Measurements from ENCODE around the gene EIF1AX.
"Not testable (repeated sequence)": the region's sequence is repeated elsewhere in the genome, so short reads cannot be mapped to it uniquely, and the experiment has no call there.

The EIF1AX gene

GRCh38 chrX:20171887-20172286, 30.2 kb upstream of the EIF1AX start:
- Histone ChIP-seq H3K27ac (ENCODE audit: insufficient read depth in 1 of 2, low read depth in 1 of 2, low read length in 2 of 2, poor library complexity in 1 of 2, severe bottlenecking in 2 of 2) (no peak overlapping the region), H3K9me3 (ENCODE audit: control extremely low read depth in 1 of 5, control insufficient read depth in 4 of 5, insufficient read depth in 2 of 5, low read depth in 1 of 5, low read length in 4 of 5) (no peaks in the 10 kb centered on the region), H3K4me1 (ENCODE audit: control extremely low read depth in 1 of 4, control insufficient read depth in 4 of 4, insufficient read depth in 4 of 4, low read length in 3 of 4) (no peaks in the 10 kb centered on the region), H3K27me3 (replicated peaks in 2 of 5; ENCODE audit: control insufficient read depth in 4 of 5, insufficient read depth in 5 of 5, low read length in 4 of 5) (peaks cover 0 to 23% (median 0%) of the 10 kb centered on the region in 5 experiments), H3K4me3 (ENCODE audit: control insufficient read depth in 1 of 7, extremely low read depth in 1 of 7, insufficient read depth in 4 of 7, low read depth in 2 of 7, low read length in 6 of 7) (no peak overlapping the region), H3K36me3 (ENCODE audit: control insufficient read depth in 4 of 4, insufficient read depth in 4 of 4, low read length in 3 of 4) (peaks cover 7 to 60% (median 13%) of the 10 kb centered on the region in 4 experiments)
- 100% methylated on average over 2 of the region's 3 CpGs for WGBS (ENCODE audit: insufficient coverage)
- ChIA-PET CTCF (no interaction called here), POLR2A (no interaction called here)
- DNase-seq: no peak

GRCh38 chrX:20162516-20162915, 20.9 kb upstream of the EIF1AX start:
- Histone ChIP-seq H3K27me3 (replicated peaks in 2 of 5; ENCODE audit: control insufficient read depth in 4 of 5, insufficient read depth in 5 of 5, low read length in 4 of 5) (peaks cover 0 to 27% (median 0%) of the 10 kb centered on the region in 5 experiments), H3K36me3 (ENCODE audit: control insufficient read depth in 4 of 4, insufficient read depth in 4 of 4, low read length in 3 of 4) (peaks cover 4 to 41% (median 14%) of the 10 kb centered on the region in 4 experiments)
- H3K27ac ChIP-seq (ENCODE audit: insufficient read depth in 1 of 2, low read depth in 1 of 2, low read length in 2 of 2, poor library complexity in 1 of 2, severe bottlenecking in 2 of 2); H3K4me3 ChIP-seq (ENCODE audit: control insufficient read depth in 1 of 7, extremely low read depth in 1 of 7, insufficient read depth in 4 of 7, low read depth in 2 of 7, low read length in 6 of 7); DNase-seq; CTCF ChIA-PET; H3K4me1 ChIP-seq (ENCODE audit: control extremely low read depth in 1 of 4, control insufficient read depth in 4 of 4, insufficient read depth in 4 of 4, low read length in 3 of 4); POLR2A ChIA-PET; H3K9me3 ChIP-seq (ENCODE audit: control extremely low read depth in 1 of 5, control insufficient read depth in 4 of 5, insufficient read depth in 2 of 5, low read depth in 1 of 5, low read length in 4 of 5): not testable (repeated sequence)

DNA sequence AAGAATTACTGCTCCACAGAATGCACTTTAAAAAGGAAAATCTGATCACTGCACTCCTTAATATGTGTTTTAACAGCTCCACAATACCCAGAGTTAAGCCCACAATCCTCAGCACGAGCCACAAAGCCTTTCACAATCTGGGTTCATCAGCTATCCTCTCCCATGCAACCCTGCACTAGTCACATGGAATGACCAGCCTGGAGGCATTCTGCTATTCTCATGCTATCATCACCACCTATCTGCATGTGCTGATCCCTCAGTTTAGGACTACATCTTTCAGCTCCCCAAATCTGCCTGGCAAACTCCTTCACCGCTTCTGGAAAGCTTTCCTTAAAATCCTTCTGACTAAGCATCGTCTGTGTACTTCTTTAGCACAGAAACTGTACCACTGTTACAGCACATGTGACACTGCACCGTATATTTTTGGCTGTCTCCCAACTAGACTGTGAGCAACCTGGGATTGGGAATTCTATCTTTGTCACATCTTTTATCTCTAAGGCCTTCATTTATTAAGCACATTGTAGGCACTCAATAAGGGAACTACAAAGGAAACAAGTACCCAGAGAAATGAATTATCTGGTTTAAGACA, 18.3 kb upstream of the EIF1AX start:
- 77% methylated on average over 4 of the region's 4 CpGs for WGBS (ENCODE audit: insufficient coverage)
- DNase-seq: no peak
- H3K36me3 ChIP-seq (ENCODE audit: control insufficient read depth in 4 of 4, insufficient read depth in 4 of 4, low read length in 3 of 4): peaks cover 2 to 50% (median 19%) of the 10 kb centered on the region in 4 experiments
- no peak overlapping the region for H3K4me3 ChIP-seq (ENCODE audit: control insufficient read depth in 1 of 7, extremely low read depth in 1 of 7, insufficient read depth in 4 of 7, low read depth in 2 of 7, low read length in 6 of 7)
- no peaks in the 10 kb centered on the region for H3K4me1 ChIP-seq (ENCODE audit: control extremely low read depth in 1 of 4, control insufficient read depth in 4 of 4, insufficient read depth in 4 of 4, low read length in 3 of 4)
- CTCF ChIA-PET: no interaction called here
- peaks cover 0 to 29% (median 0%) of the 10 kb centered on the region in 5 experiments for H3K27me3 ChIP-seq (replicated peaks in 2 of 5; ENCODE audit: control insufficient read depth in 4 of 5, insufficient read depth in 5 of 5, low read length in 4 of 5)
- POLR2A ChIA-PET: no interaction called here
- H3K9me3 ChIP-seq (ENCODE audit: control extremely low read depth in 1 of 5, control insufficient read depth in 4 of 5, insufficient read depth in 2 of 5, low read depth in 1 of 5, low read length in 4 of 5): no peaks in the 10 kb centered on the region
- no peak overlapping the region for H3K27ac ChIP-seq (ENCODE audit: insufficient read depth in 1 of 2, low read depth in 1 of 2, low read length in 2 of 2, poor library complexity in 1 of 2, severe bottlenecking in 2 of 2)

GRCh38 chrX:20151689-20152088, 10.1 kb upstream of the EIF1AX start:
- Histone ChIP-seq H3K27me3 (replicated peaks in 2 of 5; ENCODE audit: control insufficient read depth in 4 of 5, insufficient read depth in 5 of 5, low read length in 4 of 5) (peaks cover 0 to 32% (median 0%) of the 10 kb centered on the region in 5 experiments), H3K4me3 (ENCODE audit: control insufficient read depth in 1 of 7, extremely low read depth in 1 of 7, insufficient read depth in 4 of 7, low read depth in 2 of 7, low read length in 6 of 7) (no peak overlapping the region), H3K27ac (ENCODE audit: insufficient read depth in 1 of 2, low read depth in 1 of 2, low read length in 2 of 2, poor library complexity in 1 of 2, severe bottlenecking in 2 of 2) (no peak overlapping the region), H3K36me3 (ENCODE audit: control insufficient read depth in 4 of 4, insufficient read depth in 4 of 4, low read length in 3 of 4) (peaks cover 10 to 40% (median 22%) of the 10 kb centered on the region in 4 experiments), H3K9me3 (ENCODE audit: control extremely low read depth in 1 of 5, control insufficient read depth in 4 of 5, insufficient read depth in 2 of 5, low read depth in 1 of 5, low read length in 4 of 5) (peaks cover 0 to 2% (median 0%) of the 10 kb centered on the region in 5 experiments), H3K4me1 (ENCODE audit: control extremely low read depth in 1 of 4, control insufficient read depth in 4 of 4, insufficient read depth in 4 of 4, low read length in 3 of 4) (no peaks in the 10 kb centered on the region)
- ChIA-PET CTCF (no interaction called here), POLR2A (no interaction called here)
- no peak for DNase-seq
- 91% methylated on average over 2 of the region's 3 CpGs for WGBS (ENCODE audit: insufficient coverage)

GRCh38 chrX:20149326-20149725, 7.7 kb upstream of the EIF1AX start:
- POLR2A ChIA-PET: no interaction called here
- H3K4me1 ChIP-seq (ENCODE audit: control extremely low read depth in 1 of 4, control insufficient read depth in 4 of 4, insufficient read depth in 4 of 4, low read length in 3 of 4): peaks cover 0 to 4% (median 0%) of the 10 kb centered on the region in 4 experiments
- peaks cover 0 to 25% (median 0%) of the 10 kb centered on the region in 5 experiments for H3K27me3 ChIP-seq (replicated peaks in 2 of 5; ENCODE audit: control insufficient read depth in 4 of 5, insufficient read depth in 5 of 5, low read length in 4 of 5)
- H3K27ac ChIP-seq (ENCODE audit: insufficient read depth in 1 of 2, low read depth in 1 of 2, low read length in 2 of 2, poor library complexity in 1 of 2, severe bottlenecking in 2 of 2): no peak overlapping the region
- 94% methylated on average over 2 of the region's 2 CpGs for WGBS (ENCODE audit: insufficient coverage)
- CTCF ChIA-PET: no interaction called here
- no peak overlapping the region for H3K4me3 ChIP-seq (ENCODE audit: control insufficient read depth in 1 of 7, extremely low read depth in 1 of 7, insufficient read depth in 4 of 7, low read depth in 2 of 7, low read length in 6 of 7)
- DNase-seq: no peak
- peaks cover 5 to 21% (median 12%) of the 10 kb centered on the region in 4 experiments for H3K36me3 ChIP-seq (ENCODE audit: control insufficient read depth in 4 of 4, insufficient read depth in 4 of 4, low read length in 3 of 4)
- peaks cover 0 to 2% (median 0%) of the 10 kb centered on the region in 5 experiments for H3K9me3 ChIP-seq (ENCODE audit: control extremely low read depth in 1 of 5, control insufficient read depth in 4 of 5, insufficient read depth in 2 of 5, low read depth in 1 of 5, low read length in 4 of 5)

GRCh38 chrX:20147561-20147960, 5.9 kb upstream of the EIF1AX start:
- H3K27ac ChIP-seq (ENCODE audit: insufficient read depth in 1 of 2, low read depth in 1 of 2, low read length in 2 of 2, poor library complexity in 1 of 2, severe bottlenecking in 2 of 2): no peak overlapping the region
- POLR2A ChIA-PET: interaction anchor here (0.6 kb wide), 1 partner anchor 220 kb away, joined by 3 read pairs; no protein-coding TSS in a partner anchor
- H3K9me3 ChIP-seq (ENCODE audit: control extremely low read depth in 1 of 5, control insufficient read depth in 4 of 5, insufficient read depth in 2 of 5, low read depth in 1 of 5, low read length in 4 of 5): peaks cover 0 to 2% (median 0%) of the 10 kb centered on the region in 5 experiments
- H3K4me3 ChIP-seq (ENCODE audit: control insufficient read depth in 1 of 7, extremely low read depth in 1 of 7, insufficient read depth in 4 of 7, low read depth in 2 of 7, low read length in 6 of 7): no peak overlapping the region
- peaks cover 0 to 25% (median 0%) of the 10 kb centered on the region in 5 experiments for H3K27me3 ChIP-seq (replicated peaks in 2 of 5; ENCODE audit: control insufficient read depth in 4 of 5, insufficient read depth in 5 of 5, low read length in 4 of 5)
- peak in 1 of 3 donors; percentile 22 for DNase-seq
- H3K4me1 ChIP-seq (ENCODE audit: control extremely low read depth in 1 of 4, control insufficient read depth in 4 of 4, insufficient read depth in 4 of 4, low read length in 3 of 4): peaks cover 0 to 4% (median 0%) of the 10 kb centered on the region in 4 experiments
- H3K36me3 ChIP-seq (ENCODE audit: control insufficient read depth in 4 of 4, insufficient read depth in 4 of 4, low read length in 3 of 4): peaks cover 2 to 15% (median 9%) of the 10 kb centered on the region in 4 experiments
- CTCF ChIA-PET: no interaction called here
- 88% methylated on average over 1 of the region's 1 CpG for WGBS (ENCODE audit: insufficient coverage)

- peaks cover 0 to 5% (median 1%) of the 10 kb centered on the region in 4 experiments for H3K36me3 ChIP-seq (ENCODE audit: control insufficient read depth in 4 of 4, insufficient read depth in 4 of 4, low read length in 3 of 4)
- no peak overlapping the region for H3K27ac ChIP-seq (ENCODE audit: insufficient read depth in 1 of 2, low read depth in 1 of 2, low read length in 2 of 2, poor library complexity in 1 of 2, severe bottlenecking in 2 of 2)
- peaks cover 9 to 18% (median 10%) of the 10 kb centered on the region in 4 experiments for H3K4me1 ChIP-seq (ENCODE audit: control extremely low read depth in 1 of 4, control insufficient read depth in 4 of 4, insufficient read depth in 4 of 4, low read length in 3 of 4)
- H3K9me3 ChIP-seq (ENCODE audit: control extremely low read depth in 1 of 5, control insufficient read depth in 4 of 5, insufficient read depth in 2 of 5, low read depth in 1 of 5, low read length in 4 of 5): peaks cover 0 to 2% (median 0%) of the 10 kb centered on the region in 5 experiments
- DNase-seq: peak; percentile 5 to 59 (median 45)
- CTCF ChIA-PET: no interaction called here
- WGBS (ENCODE audit: insufficient coverage): no CpG with 5 or more reads among the region's 3 CpGs
- no peak overlapping the region for H3K4me3 ChIP-seq (ENCODE audit: control insufficient read depth in 1 of 7, extremely low read depth in 1 of 7, insufficient read depth in 4 of 7, low read depth in 2 of 7, low read length in 6 of 7)
- H3K27me3 ChIP-seq (replicated peaks in 2 of 5; ENCODE audit: control insufficient read depth in 4 of 5, insufficient read depth in 5 of 5, low read length in 4 of 5): peaks cover 0 to 18% (median 0%) of the 10 kb centered on the region in 5 experiments
- POLR2A ChIA-PET: no interaction called here
Measured at GRCh38 chrX:20144491-20144890, 2.9 kb upstream of the EIF1AX start.
